ENCODE results near the gene C6orf132.

C6orf132 gene

GRCh38 chr6:42124223-42124836 is 18.1 kb downstream of the C6orf132 start:
- no peaks in the 10 kb centered on the region for H3K9me3 ChIP-seq
- H3K27ac ChIP-seq = no peak overlapping the region
- no peaks in the 10 kb centered on the region for H3K27me3 ChIP-seq
- no peaks in the 10 kb centered on the region for H4K20me1 ChIP-seq
- H3K4me1 ChIP-seq = peaks cover 4% of the 10 kb centered on the region; the same call in 1 of the 2 replicates
- TF ChIP-seq Cebpa-rat (IDR thresholded peaks at IDR 0.05) = no peak
- H3K36me3 ChIP-seq = no peaks in the 10 kb centered on the region
- no peak overlapping the region for H3K9ac ChIP-seq
- no peak overlapping the region for H3K4me3 ChIP-seq
- H3K4me2 ChIP-seq = no peak overlapping the region

- Histone ChIP-seq H3K9me3 (no peaks in the 10 kb centered on the region), H3K36me3 (no peaks in the 10 kb centered on the region), H3K27me3 (no peaks in the 10 kb centered on the region), H3K4me2 (no peak overlapping the region), H3K4me1 (peaks cover 4% of the 10 kb centered on the region; the same call in 1 of the 2 replicates), H3K4me3 (no peak overlapping the region), H3K9ac (no peak overlapping the region), H4K20me1 (no peaks in the 10 kb centered on the region), H3K27ac (no peak overlapping the region)
- no peak for TF ChIP-seq Cebpa-rat (IDR thresholded peaks at IDR 0.05)
These were observed 18.9 kb downstream of the C6orf132 start for GRCh38 chr6:42123379-42124103.

GRCh38 chr6:42120895-42121865 is 21.2 kb downstream of the C6orf132 start:
- H3K4me2 ChIP-seq = no peak overlapping the region
- H3K36me3 ChIP-seq = no peaks in the 10 kb centered on the region
- no peak overlapping the region for H3K4me3 ChIP-seq
- no peaks in the 10 kb centered on the region for H4K20me1 ChIP-seq
- no peak overlapping the region for H3K27ac ChIP-seq
- no peak overlapping the region for H3K9ac ChIP-seq
- no peak for TF ChIP-seq Cebpa-rat (IDR thresholded peaks at IDR 0.05)
- H3K9me3 ChIP-seq = no peaks in the 10 kb centered on the region
- peaks cover 4% of the 10 kb centered on the region; the same call in 1 of the 2 replicates for H3K4me1 ChIP-seq
- no peaks in the 10 kb centered on the region for H3K27me3 ChIP-seq

- Histone ChIP-seq H3K4me1 (no peaks in the 10 kb centered on the region), H3K4me2 (no peak overlapping the region), H3K27me3 (no peaks in the 10 kb centered on the region), H3K36me3 (no peaks in the 10 kb centered on the region), H4K20me1 (no peaks in the 10 kb centered on the region), H3K9ac (no peak overlapping the region), H3K27ac (no peak overlapping the region), H3K4me3 (no peak overlapping the region), H3K9me3 (no peaks in the 10 kb centered on the region)
- no peak for TF ChIP-seq Cebpa-rat (IDR thresholded peaks at IDR 0.05)
These were observed 24.0 kb downstream of the C6orf132 start for GRCh38 chr6:42118162-42119001.

- Histone ChIP-seq H3K4me3 (no peak overlapping the region), H3K4me2 (no peak overlapping the region), H3K4me1 (no peaks in the 10 kb centered on the region), H3K9me3 (no peaks in the 10 kb centered on the region), H3K36me3 (no peaks in the 10 kb centered on the region), H4K20me1 (no peaks in the 10 kb centered on the region), H3K27ac (no peak overlapping the region), H3K9ac (no peak overlapping the region), H3K27me3 (no peaks in the 10 kb centered on the region)
- TF ChIP-seq Cebpa-rat (IDR thresholded peaks at IDR 0.05) = no peak
These were observed 24.6 kb downstream of the C6orf132 start for GRCh38 chr6:42117843-42118161.

GRCh38 chr6:42113936-42114636 is 28.3 kb downstream of the C6orf132 start:
- Histone ChIP-seq H3K27ac (no peak overlapping the region), H3K4me1 (no peaks in the 10 kb centered on the region), H3K4me3 (no peak overlapping the region), H3K27me3 (no peaks in the 10 kb centered on the region), H3K9me3 (no peaks in the 10 kb centered on the region), H4K20me1 (no peaks in the 10 kb centered on the region), H3K4me2 (no peak overlapping the region), H3K36me3 (no peaks in the 10 kb centered on the region), H3K9ac (no peak overlapping the region)
- TF ChIP-seq Cebpa-rat (IDR thresholded peaks at IDR 0.05) = no peak

- no peaks in the 10 kb centered on the region for H3K27me3 ChIP-seq
- H3K9ac ChIP-seq = no peak overlapping the region
- H3K27ac ChIP-seq = no peak overlapping the region
- no peak for TF ChIP-seq Cebpa-rat (IDR thresholded peaks at IDR 0.05)
- H3K36me3 ChIP-seq = no peaks in the 10 kb centered on the region
- no peaks in the 10 kb centered on the region for H4K20me1 ChIP-seq
- no peak overlapping the region for H3K4me2 ChIP-seq
- no peak overlapping the region for H3K4me3 ChIP-seq
- no peaks in the 10 kb centered on the region for H3K4me1 ChIP-seq
- no peaks in the 10 kb centered on the region for H3K9me3 ChIP-seq
These were observed 30.1 kb downstream of the C6orf132 start for GRCh38 chr6:42112351-42112750.

GRCh38 chr6:42110683-42111082 is 31.7 kb downstream of the C6orf132 start:
- TF ChIP-seq Cebpa-rat (IDR thresholded peaks at IDR 0.05) = no peak
- peaks cover 6% of the 10 kb centered on the region for H3K27me3 ChIP-seq
- no peak overlapping the region for H3K4me2 ChIP-seq
- no peak overlapping the region for H3K27ac ChIP-seq
- no peak overlapping the region for H3K9ac ChIP-seq
- H3K4me3 ChIP-seq = no peak overlapping the region
- no peaks in the 10 kb centered on the region for H3K4me1 ChIP-seq
- H3K36me3 ChIP-seq = no peaks in the 10 kb centered on the region
- H4K20me1 ChIP-seq = no peaks in the 10 kb centered on the region
- no peaks in the 10 kb centered on the region for H3K9me3 ChIP-seq

- Histone ChIP-seq H4K20me1 (no peaks in the 10 kb centered on the region), H3K27ac (no peak overlapping the region), H3K4me1 (peaks cover 21% of the 10 kb centered on the region), H3K36me3 (no peaks in the 10 kb centered on the region), H3K9ac (no peak overlapping the region), H3K9me3 (no peaks in the 10 kb centered on the region), H3K27me3 (peaks cover 32% of the 10 kb centered on the region), H3K4me3 (no peak overlapping the region), H3K4me2 (no peak overlapping the region)
- TF ChIP-seq Cebpa-rat (IDR thresholded peaks at IDR 0.05) = no peak
These were observed 34.3 kb downstream of the C6orf132 start for GRCh38 chr6:42108071-42108470.

All from BLaER1 (cell line).